Measurements from ENCODE around the gene CALD1. TPM values are rescaled to one million over a fixed set of nuclear protein-coding genes. Genes with fewer than 3 reads are reported as not detected.
A peak's percentile ranks its signal among the peaks of the same experiment; 100 is the strongest.

Gene CALD1
- total RNA-seq, 1 donor from 2014 or later = 1,941 TPM

DNA sequence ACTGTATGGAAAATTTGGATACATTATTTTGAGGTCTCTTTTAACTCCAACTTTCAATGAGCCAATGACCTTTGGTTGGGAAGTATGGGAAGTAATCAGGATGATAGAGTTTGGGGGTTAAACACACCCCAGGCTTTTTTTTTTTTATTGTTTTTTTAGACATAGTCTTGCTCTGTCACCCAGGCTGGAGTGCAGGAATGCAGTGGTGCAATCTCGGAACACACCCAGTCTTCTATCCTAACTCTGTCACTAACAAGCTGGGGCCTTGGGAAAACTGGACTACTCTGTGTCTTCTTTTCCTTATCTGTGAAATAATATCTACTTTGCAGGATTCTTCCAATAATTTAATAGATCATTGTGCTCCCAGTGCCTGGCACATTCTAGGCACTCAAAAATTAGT, 169.3 kb downstream of the CALD1 start:
- H3K27me3 Mint-ChIP-seq (ENCODE audit: low read depth) = no peaks in the 10 kb centered on the region
- H3K27ac Mint-ChIP-seq (ENCODE audit: unreplicated experiment) = peak overlapping the region; percentile 91
- no peaks in the 10 kb centered on the region for H3K9me3 Mint-ChIP-seq (ENCODE audit: low read depth)
- peaks cover 60% of the 10 kb centered on the region for H3K4me1 Mint-ChIP-seq (ENCODE audit: low read depth)
- H3K36me3 Mint-ChIP-seq (ENCODE audit: low read depth) = peaks cover 70% of the 10 kb centered on the region
- no peak overlapping the region for H3K4me3 Mint-ChIP-seq (ENCODE audit: unreplicated experiment)
- DNase-seq (ENCODE audit: low spot score) = no peak
- TF ChIP-seq, protein P1, sequence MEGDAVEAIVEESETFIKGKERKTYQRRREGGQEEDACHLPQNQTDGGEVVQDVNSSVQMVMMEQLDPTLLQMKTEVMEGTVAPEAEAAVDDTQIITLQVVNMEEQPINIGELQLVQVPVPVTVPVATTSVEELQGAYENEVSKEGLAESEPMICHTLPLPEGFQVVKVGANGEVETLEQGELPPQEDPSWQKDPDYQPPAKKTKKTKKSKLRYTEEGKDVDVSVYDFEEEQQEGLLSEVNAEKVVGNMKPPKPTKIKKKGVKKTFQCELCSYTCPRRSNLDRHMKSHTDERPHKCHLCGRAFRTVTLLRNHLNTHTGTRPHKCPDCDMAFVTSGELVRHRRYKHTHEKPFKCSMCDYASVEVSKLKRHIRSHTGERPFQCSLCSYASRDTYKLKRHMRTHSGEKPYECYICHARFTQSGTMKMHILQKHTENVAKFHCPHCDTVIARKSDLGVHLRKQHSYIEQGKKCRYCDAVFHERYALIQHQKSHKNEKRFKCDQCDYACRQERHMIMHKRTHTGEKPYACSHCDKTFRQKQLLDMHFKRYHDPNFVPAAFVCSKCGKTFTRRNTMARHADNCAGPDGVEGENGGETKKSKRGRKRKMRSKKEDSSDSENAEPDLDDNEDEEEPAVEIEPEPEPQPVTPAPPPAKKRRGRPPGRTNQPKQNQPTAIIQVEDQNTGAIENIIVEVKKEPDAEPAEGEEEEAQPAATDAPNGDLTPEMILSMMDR (IDR thresholded peaks at IDR 0.05) = no peak

DNA sequence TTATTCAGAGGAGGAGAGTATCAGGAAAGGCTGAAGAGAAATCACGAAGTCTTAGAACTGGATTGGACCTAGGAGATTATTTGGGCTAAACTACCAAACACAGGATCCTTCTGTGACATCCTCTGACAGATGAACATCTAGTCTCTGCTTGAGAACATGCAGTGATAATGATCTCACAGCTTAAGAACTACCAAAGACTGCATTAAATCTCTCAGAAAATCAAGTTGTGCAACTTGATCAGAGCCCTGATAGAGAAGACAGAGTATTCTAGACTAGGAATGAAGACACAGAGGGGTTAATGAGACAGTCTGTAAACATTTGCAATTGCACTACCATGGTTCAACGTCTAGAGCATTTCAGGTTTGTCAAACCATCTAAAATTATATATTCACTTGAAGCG, 169.7 kb downstream of the CALD1 start:
- peak overlapping the region; percentile 91 for H3K27ac Mint-ChIP-seq (ENCODE audit: unreplicated experiment)

DNA sequence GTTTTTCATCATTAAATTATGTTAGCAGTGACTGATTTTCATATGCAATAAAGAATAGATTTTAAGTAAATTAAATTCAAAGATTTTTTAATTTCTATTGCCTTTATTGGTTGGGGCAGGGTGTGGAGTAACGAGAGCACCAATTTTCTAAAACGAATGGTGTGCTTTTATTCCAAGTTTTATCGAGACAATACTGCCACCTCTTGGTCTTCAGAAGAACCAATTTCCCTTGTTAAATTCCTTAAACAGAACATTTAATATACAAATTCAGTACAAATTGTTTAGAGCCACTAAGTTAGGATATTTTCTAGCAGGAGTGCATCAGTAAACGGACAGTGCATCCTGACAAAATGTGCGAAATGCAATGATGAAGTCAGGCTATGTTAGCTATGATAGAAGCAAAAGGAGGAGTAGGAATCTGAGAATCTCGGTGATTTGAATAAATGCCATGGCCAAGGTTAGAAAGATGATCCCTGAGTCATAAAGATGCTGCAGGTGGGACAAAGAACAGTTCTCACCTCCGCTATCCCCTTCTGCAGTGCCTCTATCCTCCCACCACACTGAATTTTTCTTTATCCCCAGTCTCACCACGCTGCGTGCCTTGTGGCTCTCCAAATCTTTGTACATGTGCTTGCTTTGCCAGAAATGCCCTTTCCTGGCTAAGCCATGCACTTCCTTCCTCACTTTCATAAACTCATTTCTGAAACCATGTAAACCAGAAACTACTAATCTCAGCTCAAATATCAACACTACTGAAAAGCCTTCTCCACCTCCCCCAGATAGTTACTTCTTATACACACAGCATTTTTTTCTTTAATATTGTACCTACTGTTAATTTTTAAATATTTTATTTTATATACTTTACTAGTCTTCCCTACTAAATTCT, 175.0 kb downstream of the CALD1 start:
- peaks cover 71% of the 10 kb centered on the region for H3K36me3 Mint-ChIP-seq (ENCODE audit: low read depth)
- TF ChIP-seq, protein P1 (IDR thresholded peaks at IDR 0.05) = peak; percentile 80
- no peaks in the 10 kb centered on the region for H3K9me3 Mint-ChIP-seq (ENCODE audit: low read depth)
- no peak overlapping the region for H3K4me3 Mint-ChIP-seq (ENCODE audit: unreplicated experiment)
- peaks cover 27% of the 10 kb centered on the region for H3K4me1 Mint-ChIP-seq (ENCODE audit: low read depth)
- peak overlapping the region; percentile 90 for H3K27ac Mint-ChIP-seq (ENCODE audit: unreplicated experiment)
- no peaks in the 10 kb centered on the region for H3K27me3 Mint-ChIP-seq (ENCODE audit: low read depth)
- no peak for DNase-seq (ENCODE audit: low spot score)

More for the DNA sequence above, 169.7 kb downstream of the CALD1 start:
- no peak for DNase-seq (ENCODE audit: low spot score)
- H3K36me3 Mint-ChIP-seq (ENCODE audit: low read depth) = peaks cover 68% of the 10 kb centered on the region
- H3K4me3 Mint-ChIP-seq (ENCODE audit: unreplicated experiment) = no peak overlapping the region
- no peaks in the 10 kb centered on the region for H3K9me3 Mint-ChIP-seq (ENCODE audit: low read depth)
- peaks cover 57% of the 10 kb centered on the region for H3K4me1 Mint-ChIP-seq (ENCODE audit: low read depth)
- TF ChIP-seq, protein P1 (IDR thresholded peaks at IDR 0.05) = no peak
- H3K27me3 Mint-ChIP-seq (ENCODE audit: low read depth) = no peaks in the 10 kb centered on the region

DNA sequence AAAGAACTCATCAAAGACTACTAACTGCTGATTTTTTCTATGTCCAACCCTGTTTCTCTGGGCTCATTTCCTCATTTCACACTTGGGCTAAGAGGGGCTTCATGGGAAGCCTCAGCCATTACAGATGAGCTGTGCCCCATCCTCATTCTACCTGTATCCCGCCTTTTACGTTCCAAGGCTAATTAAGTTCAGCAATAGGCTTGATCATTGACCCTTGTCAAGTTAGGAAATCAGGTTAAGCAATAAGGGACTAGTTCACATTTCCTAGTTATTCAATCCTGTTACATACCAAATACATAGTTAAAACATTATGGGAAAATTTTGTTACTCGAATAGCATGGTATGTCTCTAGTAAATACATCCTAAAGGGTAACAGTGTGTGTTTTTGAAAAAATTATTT, 177.6 kb downstream of the CALD1 start:
- peak overlapping the region; percentile 41 for H3K27ac Mint-ChIP-seq (ENCODE audit: unreplicated experiment)
- TF ChIP-seq, protein P1 (IDR thresholded peaks at IDR 0.05) = no peak
- H3K4me1 Mint-ChIP-seq (ENCODE audit: low read depth) = peaks cover 24% of the 10 kb centered on the region
- no peak overlapping the region for H3K4me3 Mint-ChIP-seq (ENCODE audit: unreplicated experiment)
- H3K9me3 Mint-ChIP-seq (ENCODE audit: low read depth) = no peaks in the 10 kb centered on the region
- H3K27me3 Mint-ChIP-seq (ENCODE audit: low read depth) = no peaks in the 10 kb centered on the region
- no peak for DNase-seq (ENCODE audit: low spot score)
- H3K36me3 Mint-ChIP-seq (ENCODE audit: low read depth) = peaks cover 67% of the 10 kb centered on the region

DNA sequence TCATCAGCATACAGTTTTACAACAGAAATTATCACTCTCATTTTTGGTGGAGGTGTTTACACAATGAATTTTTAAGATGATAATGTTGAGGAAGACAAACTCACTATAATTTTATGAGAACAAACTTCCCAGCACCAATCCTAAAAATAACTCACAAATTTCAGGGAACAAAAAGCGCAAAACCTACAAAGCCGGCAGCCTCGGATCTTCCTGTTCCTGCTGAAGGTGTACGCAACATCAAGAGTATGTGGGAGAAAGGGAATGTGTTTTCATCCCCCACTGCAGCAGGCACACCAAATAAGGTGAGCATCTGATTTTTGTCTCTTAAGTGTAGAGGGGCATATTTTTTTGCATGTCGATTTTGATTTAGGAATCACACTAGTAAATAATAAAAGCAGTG, 180.4 kb downstream of the CALD1 start:
- Mint-ChIP-seq H3K4me3 (ENCODE audit: unreplicated experiment) (no peak overlapping the region), H3K4me1 (ENCODE audit: low read depth) (peaks cover 44% of the 10 kb centered on the region), H3K9me3 (ENCODE audit: low read depth) (no peaks in the 10 kb centered on the region), H3K36me3 (ENCODE audit: low read depth) (peaks cover 74% of the 10 kb centered on the region), H3K27me3 (ENCODE audit: low read depth) (no peaks in the 10 kb centered on the region), H3K27ac (ENCODE audit: unreplicated experiment) (peak overlapping the region; percentile 60)
- TF ChIP-seq, protein P1 (IDR thresholded peaks at IDR 0.05) = no peak
- no peak for DNase-seq (ENCODE audit: low spot score)

All from chondrocyte (in vitro differentiated cells).